SH-SY5Y (cell line): ENCODE measurements around the gene POPDC3.

Experiments
- GATA2 ChIP-seq: IDR thresholded peaks from 2 replicates; pipeline ENCODE4 v1.6.1; 2011; ENCODE audit warnings: mild to moderate bottlenecking, low read depth, low read length
- GATA3 ChIP-seq: IDR thresholded peaks from 2 replicates; pipeline ENCODE4 v1.6.1; 2011; ENCODE audit warnings: low read depth, mild to moderate bottlenecking, low read length, moderate library complexity

DNA sequence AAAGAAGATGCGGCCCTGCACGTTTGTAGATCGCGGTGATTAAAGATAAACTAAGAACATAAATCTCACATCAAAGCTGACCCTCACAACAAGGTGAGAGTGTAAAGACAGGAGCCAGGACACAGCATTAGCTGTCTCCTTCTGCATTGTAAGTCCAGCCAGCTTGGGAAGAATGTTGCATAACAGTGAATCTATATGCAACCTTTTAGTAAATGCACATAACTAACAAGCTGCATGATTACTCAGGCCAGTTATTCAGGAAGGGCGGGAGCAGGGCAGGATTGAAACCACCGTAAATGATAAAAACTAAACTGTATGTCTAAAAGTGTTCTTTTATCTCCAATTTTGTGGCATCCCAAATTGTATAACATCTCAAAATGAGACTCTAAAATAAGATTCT lies 57.1 kb downstream of the POPDC3 start:
- TF ChIP-seq GATA3 = no peak
- no peak for TF ChIP-seq GATA2
